Activated naive CD8-positive, alpha-beta T cell treated with anti-CD3 and anti-CD28 coated beads for 36 hours (primary cell): Measurements from ENCODE around the gene ADGRL3. TPM values are rescaled to one million over a fixed set of nuclear protein-coding genes. Genes with fewer than 3 reads are reported as not detected.

Experiments used
- DNase-seq: peaks from one replicate; pipeline ENCODE4 v3.0.0; 2021
- H3K27ac Mint-ChIP-seq: one replicate; pipeline ENCODE4 v1.8.0; 2022; ENCODE audit warnings: mild to moderate bottlenecking, moderate library complexity, mixed read lengths
- H3K27me3 Mint-ChIP-seq: one replicate; pipeline ENCODE4 v1.8.0; 2022; ENCODE audit warnings: mild to moderate bottlenecking, mixed read lengths
- H3K36me3 Mint-ChIP-seq: one replicate; pipeline ENCODE4 v1.8.0; 2021; ENCODE audit warnings: mild to moderate bottlenecking, mixed read lengths
- H3K4me1 Mint-ChIP-seq: one replicate; pipeline ENCODE4 v1.8.0; 2021; ENCODE audit warnings: mixed read lengths
- H3K4me3 Mint-ChIP-seq: one replicate; pipeline ENCODE4 v1.8.0; 2022; ENCODE audit warnings: mild to moderate bottlenecking, moderate library complexity, mixed read lengths
- H3K9me3 Mint-ChIP-seq: one replicate; pipeline ENCODE4 v1.8.0; 2022; ENCODE audit warnings: mixed read lengths
- total RNA-seq, 2 experiments: library from RNA; stranded (reverse); gene quantifications; one replicate each; pipeline ENCODE4 v1.2.3, GENCODE V29; 2021

ADGRL3 gene
- total RNA-seq, 2 experiments from 2014 or later = not detected

- peaks cover 1% of the 10 kb centered on the region for H3K9me3 Mint-ChIP-seq
- no peaks in the 10 kb centered on the region for H3K36me3 Mint-ChIP-seq
- no peaks in the 10 kb centered on the region for H3K27me3 Mint-ChIP-seq
- H3K27ac Mint-ChIP-seq = no peak overlapping the region
- H3K4me1 Mint-ChIP-seq = no peaks in the 10 kb centered on the region
- no peak for DNase-seq
- H3K4me3 Mint-ChIP-seq = no peak overlapping the region
Measured at GRCh38 chr4:61292322-61292721, 92.2 kb downstream of the ADGRL3 start.

GRCh38 chr4:61293707-61294400 lies 93.7 kb downstream of the ADGRL3 start:
- no peaks in the 10 kb centered on the region for H3K27me3 Mint-ChIP-seq
- no peak overlapping the region for H3K27ac Mint-ChIP-seq
- H3K36me3 Mint-ChIP-seq = no peaks in the 10 kb centered on the region
- H3K4me1 Mint-ChIP-seq = no peaks in the 10 kb centered on the region
- no peak for DNase-seq
- H3K9me3 Mint-ChIP-seq = peaks cover 1% of the 10 kb centered on the region
- H3K4me3 Mint-ChIP-seq = no peak overlapping the region

GRCh38 chr4:61294936-61295335 lies 94.8 kb downstream of the ADGRL3 start:
- Mint-ChIP-seq H3K4me3 (no peak overlapping the region), H3K4me1 (no peaks in the 10 kb centered on the region), H3K9me3 (peaks cover 1% of the 10 kb centered on the region), H3K36me3 (no peaks in the 10 kb centered on the region), H3K27me3 (no peaks in the 10 kb centered on the region), H3K27ac (no peak overlapping the region)
- no peak for DNase-seq

- no peak for DNase-seq
- Mint-ChIP-seq H3K4me1 (no peaks in the 10 kb centered on the region), H3K27ac (no peak overlapping the region), H3K36me3 (no peaks in the 10 kb centered on the region), H3K4me3 (no peak overlapping the region), H3K27me3 (no peaks in the 10 kb centered on the region), H3K9me3 (peaks cover 1% of the 10 kb centered on the region)
Measured at GRCh38 chr4:61296144-61296543, 96.0 kb downstream of the ADGRL3 start.

GRCh38 chr4:61298178-61298740 lies 98.1 kb downstream of the ADGRL3 start:
- H3K36me3 Mint-ChIP-seq = no peaks in the 10 kb centered on the region
- H3K9me3 Mint-ChIP-seq = no peaks in the 10 kb centered on the region
- no peak overlapping the region for H3K4me3 Mint-ChIP-seq
- H3K27ac Mint-ChIP-seq = no peak overlapping the region
- H3K27me3 Mint-ChIP-seq = no peaks in the 10 kb centered on the region
- H3K4me1 Mint-ChIP-seq = no peaks in the 10 kb centered on the region
- DNase-seq = no peak

GRCh38 chr4:61299316-61299715 lies 99.2 kb downstream of the ADGRL3 start:
- H3K4me3 Mint-ChIP-seq = no peak overlapping the region
- H3K27ac Mint-ChIP-seq = no peak overlapping the region
- H3K27me3 Mint-ChIP-seq = no peaks in the 10 kb centered on the region
- no peak for DNase-seq
- H3K36me3 Mint-ChIP-seq = no peaks in the 10 kb centered on the region
- no peaks in the 10 kb centered on the region for H3K4me1 Mint-ChIP-seq
- H3K9me3 Mint-ChIP-seq = no peaks in the 10 kb centered on the region

GRCh38 chr4:61300266-61300844 lies 100.2 kb downstream of the ADGRL3 start:
- Mint-ChIP-seq H3K27ac (no peak overlapping the region), H3K9me3 (no peaks in the 10 kb centered on the region), H3K4me1 (no peaks in the 10 kb centered on the region), H3K27me3 (no peaks in the 10 kb centered on the region), H3K36me3 (no peaks in the 10 kb centered on the region), H3K4me3 (no peak overlapping the region)
- no peak for DNase-seq

GRCh38 chr4:61301271-61301670 lies 101.1 kb downstream of the ADGRL3 start:
- no peaks in the 10 kb centered on the region for H3K36me3 Mint-ChIP-seq
- H3K4me3 Mint-ChIP-seq = no peak overlapping the region
- H3K27ac Mint-ChIP-seq = no peak overlapping the region
- H3K27me3 Mint-ChIP-seq = no peaks in the 10 kb centered on the region
- no peak for DNase-seq
- H3K9me3 Mint-ChIP-seq = no peaks in the 10 kb centered on the region
- H3K4me1 Mint-ChIP-seq = no peaks in the 10 kb centered on the region

- DNase-seq = no peak
- Mint-ChIP-seq H3K36me3 (no peaks in the 10 kb centered on the region), H3K4me1 (no peaks in the 10 kb centered on the region), H3K4me3 (no peak overlapping the region), H3K27ac (no peak overlapping the region), H3K27me3 (no peaks in the 10 kb centered on the region), H3K9me3 (peaks cover 1% of the 10 kb centered on the region)
Measured at GRCh38 chr4:61308033-61308432, 107.9 kb downstream of the ADGRL3 start.

- Mint-ChIP-seq H3K27ac (no peak overlapping the region), H3K27me3 (no peaks in the 10 kb centered on the region), H3K36me3 (no peaks in the 10 kb centered on the region), H3K9me3 (peaks cover 1% of the 10 kb centered on the region), H3K4me1 (no peaks in the 10 kb centered on the region), H3K4me3 (no peak overlapping the region)
- DNase-seq = no peak
Measured at GRCh38 chr4:61309616-61310015, 109.5 kb downstream of the ADGRL3 start.

- Mint-ChIP-seq H3K27ac (no peak overlapping the region), H3K9me3 (peaks cover 4% of the 10 kb centered on the region), H3K27me3 (no peaks in the 10 kb centered on the region), H3K4me1 (no peaks in the 10 kb centered on the region), H3K36me3 (no peaks in the 10 kb centered on the region), H3K4me3 (no peak overlapping the region)
- DNase-seq = no peak
Measured at GRCh38 chr4:61312526-61312925, 112.4 kb downstream of the ADGRL3 start.

- Mint-ChIP-seq H3K9me3 (peaks cover 4% of the 10 kb centered on the region), H3K4me3 (no peak overlapping the region), H3K36me3 (no peaks in the 10 kb centered on the region), H3K4me1 (no peaks in the 10 kb centered on the region), H3K27me3 (no peaks in the 10 kb centered on the region), H3K27ac (no peak overlapping the region)
- no peak for DNase-seq
Measured at GRCh38 chr4:61318431-61318830, 118.3 kb downstream of the ADGRL3 start.

GRCh38 chr4:61319156-61319555 lies 119.0 kb downstream of the ADGRL3 start:
- DNase-seq = no peak
- H3K27ac Mint-ChIP-seq = no peak overlapping the region
- peaks cover 8% of the 10 kb centered on the region for H3K9me3 Mint-ChIP-seq
- no peak overlapping the region for H3K4me3 Mint-ChIP-seq
- no peaks in the 10 kb centered on the region for H3K4me1 Mint-ChIP-seq
- no peaks in the 10 kb centered on the region for H3K36me3 Mint-ChIP-seq
- H3K27me3 Mint-ChIP-seq = no peaks in the 10 kb centered on the region

GRCh38 chr4:61320154-61320553 lies 120.0 kb downstream of the ADGRL3 start:
- H3K27me3 Mint-ChIP-seq = no peaks in the 10 kb centered on the region
- no peak for DNase-seq
- no peaks in the 10 kb centered on the region for H3K4me1 Mint-ChIP-seq
- H3K27ac Mint-ChIP-seq = no peak overlapping the region
- H3K9me3 Mint-ChIP-seq = peaks cover 7% of the 10 kb centered on the region
- H3K4me3 Mint-ChIP-seq = no peak overlapping the region
- H3K36me3 Mint-ChIP-seq = no peaks in the 10 kb centered on the region

GRCh38 chr4:61320631-61321030 lies 120.5 kb downstream of the ADGRL3 start:
- H3K27me3 Mint-ChIP-seq = no peaks in the 10 kb centered on the region
- no peak overlapping the region for H3K4me3 Mint-ChIP-seq
- DNase-seq = no peak
- no peak overlapping the region for H3K27ac Mint-ChIP-seq
- H3K4me1 Mint-ChIP-seq = no peaks in the 10 kb centered on the region
- no peaks in the 10 kb centered on the region for H3K36me3 Mint-ChIP-seq
- H3K9me3 Mint-ChIP-seq = peaks cover 7% of the 10 kb centered on the region

- Mint-ChIP-seq H3K27me3 (no peaks in the 10 kb centered on the region), H3K4me1 (no peaks in the 10 kb centered on the region), H3K4me3 (no peak overlapping the region), H3K36me3 (no peaks in the 10 kb centered on the region), H3K27ac (no peak overlapping the region), H3K9me3 (peaks cover 2% of the 10 kb centered on the region)
- DNase-seq = no peak
Measured at GRCh38 chr4:61332693-61333092, 132.6 kb downstream of the ADGRL3 start.
